ENCODE results near the gene RPS6KA1. TPM values are rescaled to one million over a fixed set of nuclear protein-coding genes. Genes with fewer than 3 reads are reported as not detected.

The RPS6KA1 gene
- total RNA-seq, 2 experiments from 2014 or later = 72.2 to 91.0 TPM

- Histone ChIP-seq H3K9me3 (ENCODE audit: low read length) (no peaks in the 10 kb centered on the region), H3K4me1 (ENCODE audit: insufficient read depth, low read length, poor library complexity, severe bottlenecking) (no peaks in the 10 kb centered on the region), H4K20me1 (ENCODE audit: insufficient read depth, low read length) (no peaks in the 10 kb centered on the region), H3K27ac (ENCODE audit: low read depth, low read length, poor library complexity, severe bottlenecking) (no peak overlapping the region), H3K4me2 (ENCODE audit: low read length) (no peak overlapping the region), H3K79me2 (ENCODE audit: insufficient read depth, low read depth, low read length) (no peaks in the 10 kb centered on the region), H3K36me3 (ENCODE audit: insufficient read depth, low read length) (peaks cover 78% of the 10 kb centered on the region), H2AFZ (ENCODE audit: low read length) (no peak overlapping the region), H3K9me2 (ENCODE audit: insufficient read depth, low read length) (no peaks in the 10 kb centered on the region), H3K4me3 (ENCODE audit: low read depth, low read length, poor library complexity, severe bottlenecking) (no peak overlapping the region)
- intact Hi-C loops (cut with micrococcal nuclease; ENCODE audit: unreplicated experiment) = no loop called here
- TF ChIP-seq CTCF (conservative IDR thresholded peaks at IDR 0.05; ENCODE audit: low read length) (no peak), EZH2phosphoT487 (IDR thresholded peaks at IDR 0.05; ENCODE audit: borderline replicate concordance, low read depth, low read length) (no peak)
- no TSS peak for BruUV-seq (replicated peaks)
- DNase-seq (ENCODE audit: low spot score) = no peak
- POLR2A ChIA-PET = no interaction called here
- CTCF ChIA-PET (ENCODE audit: unreplicated experiment) = no interaction called here
These were observed 24.6 kb downstream of the RPS6KA1 start for GRCh38 chr1:26553942-26554682.

- peaks cover 81% of the 10 kb centered on the region for H3K36me3 ChIP-seq (ENCODE audit: insufficient read depth, low read length)
- ChIA-PET POLR2A (no interaction called here), CTCF (ENCODE audit: unreplicated experiment) (no interaction called here)
- intact Hi-C loops (cut with micrococcal nuclease; ENCODE audit: unreplicated experiment) = no loop called here
- no peak overlapping the region for H3K4me3 ChIP-seq (ENCODE audit: low read depth, low read length, poor library complexity, severe bottlenecking)
- no peaks in the 10 kb centered on the region for H3K4me1 ChIP-seq (ENCODE audit: insufficient read depth, low read length, poor library complexity, severe bottlenecking)
- H2AFZ ChIP-seq (ENCODE audit: low read length) = no peak overlapping the region
- no peak overlapping the region for H3K4me2 ChIP-seq (ENCODE audit: low read length)
- TF ChIP-seq EZH2phosphoT487 (IDR thresholded peaks at IDR 0.05; ENCODE audit: borderline replicate concordance, low read depth, low read length) (no peak), CTCF (conservative IDR thresholded peaks at IDR 0.05; ENCODE audit: low read length) (no peak)
- H4K20me1 ChIP-seq (ENCODE audit: insufficient read depth, low read length) = no peaks in the 10 kb centered on the region
- H3K27ac ChIP-seq (ENCODE audit: low read depth, low read length, poor library complexity, severe bottlenecking) = no peak overlapping the region
- H3K9me3 ChIP-seq (ENCODE audit: low read length) = no peaks in the 10 kb centered on the region
- BruUV-seq (replicated peaks) = no TSS peak
- H3K79me2 ChIP-seq (ENCODE audit: insufficient read depth, low read depth, low read length) = no peaks in the 10 kb centered on the region
- H3K9me2 ChIP-seq (ENCODE audit: insufficient read depth, low read length) = no peaks in the 10 kb centered on the region
- no peak for DNase-seq (ENCODE audit: low spot score)
These were observed 25.2 kb downstream of the RPS6KA1 start for GRCh38 chr1:26554781-26555180.

GRCh38 chr1:26555550-26555981 is 26.0 kb downstream of the RPS6KA1 start:
- BruUV-seq (replicated peaks) = no TSS peak
- H4K20me1 ChIP-seq (ENCODE audit: insufficient read depth, low read length) = no peaks in the 10 kb centered on the region

More at GRCh38 chr1:26555550-26555981, 26.0 kb downstream of the RPS6KA1 start:
- peaks cover 88% of the 10 kb centered on the region for H3K36me3 ChIP-seq (ENCODE audit: insufficient read depth, low read length)
- TF ChIP-seq CTCF (conservative IDR thresholded peaks at IDR 0.05; ENCODE audit: low read length) = no peak
- TF ChIP-seq EZH2phosphoT487 (IDR thresholded peaks at IDR 0.05; ENCODE audit: borderline replicate concordance, low read depth, low read length) = no peak
- H3K79me2 ChIP-seq (ENCODE audit: insufficient read depth, low read depth, low read length) = no peaks in the 10 kb centered on the region
- H3K4me2 ChIP-seq (ENCODE audit: low read length) = no peak overlapping the region
- H2AFZ ChIP-seq (ENCODE audit: low read length) = no peak overlapping the region
- ChIA-PET POLR2A (no interaction called here), CTCF (ENCODE audit: unreplicated experiment) (no interaction called here)
- intact Hi-C loops (cut with micrococcal nuclease; ENCODE audit: unreplicated experiment) = no loop called here
- no peak overlapping the region for H3K4me3 ChIP-seq (ENCODE audit: low read depth, low read length, poor library complexity, severe bottlenecking)
- no peak for DNase-seq (ENCODE audit: low spot score)
- H3K9me3 ChIP-seq (ENCODE audit: low read length) = no peaks in the 10 kb centered on the region
- H3K27ac ChIP-seq (ENCODE audit: low read depth, low read length, poor library complexity, severe bottlenecking) = no peak overlapping the region
- H3K4me1 ChIP-seq (ENCODE audit: insufficient read depth, low read length, poor library complexity, severe bottlenecking) = no peaks in the 10 kb centered on the region
- no peaks in the 10 kb centered on the region for H3K9me2 ChIP-seq (ENCODE audit: insufficient read depth, low read length)
